ENCODE results near the gene MISFA. TPM values are rescaled to one million over a fixed set of nuclear protein-coding genes. Genes with fewer than 3 reads are reported as not detected.

MISFA gene
- total RNA-seq, 6 donors from 2014 or later = 0.76 to 6.0 (median 1.8) TPM; not detected in 2

- 77 to 96% methylated on average over 1 of the region's 1 CpG for WGBS, 2 donors
- H3K4me3 ChIP-seq = no peak overlapping the region
- TF ChIP-seq POLR2AphosphoS5 (IDR thresholded peaks at IDR 0.05) = no peak
- no peak for TF ChIP-seq POLR2A (IDR thresholded peaks at IDR 0.05)
- no peak for TF ChIP-seq EP300 (IDR thresholded peaks at IDR 0.05)
- TF ChIP-seq CTCF (IDR thresholded peaks at IDR 0.05) = no peak
These were observed 24.6 kb downstream of the MISFA start for GRCh38 chr11:18624161-18624560.

GRCh38 chr11:18632841-18633240 is 33.3 kb downstream of the MISFA start:
- H3K27ac ChIP-seq = no peak overlapping the region
- 50 to 57% methylated on average over 2 of the region's 2 CpGs for WGBS, 2 donors

More at GRCh38 chr11:18624161-18624560, 24.6 kb downstream of the MISFA start:
- H3K4me1 ChIP-seq = peaks cover under 1 to 6% (median 3%) of the 10 kb centered on the region in 4 donors
- no peak overlapping the region for H3K27ac ChIP-seq
- H3K27me3 ChIP-seq = no peaks in the 10 kb centered on the region
- DNase-seq = no peak
- no peaks in the 10 kb centered on the region for H3K36me3 ChIP-seq
- H3K9me3 ChIP-seq = no peaks in the 10 kb centered on the region
- ATAC-seq (ENCODE audit: low FRiP score in 2 of 2) = no peak

GRCh38 chr11:18633256-18634139 is 33.9 kb downstream of the MISFA start:
- TF ChIP-seq POLR2A (IDR thresholded peaks at IDR 0.05) = no peak
- no peak for TF ChIP-seq CTCF (IDR thresholded peaks at IDR 0.05)
- TF ChIP-seq EP300 (IDR thresholded peaks at IDR 0.05) = no peak
- ATAC-seq (ENCODE audit: low FRiP score in 2 of 2) (peak in 1 of 2 donors; percentile 0), DNase-seq (no peak)
- Histone ChIP-seq H3K4me3 (peak overlapping the region; percentile 69 to 92 (median 80)), H3K27ac (peak overlapping the region; percentile 93 to 95 (median 95)), H3K9me3 (no peaks in the 10 kb centered on the region), H3K36me3 (no peaks in the 10 kb centered on the region), H3K27me3 (no peaks in the 10 kb centered on the region), H3K4me1 (peaks cover 16 to 22% (median 19%) of the 10 kb centered on the region in 4 donors)
- 9 to 10% methylated on average over 29 to 31 of the region's 31 CpGs for WGBS, 2 donors

More at GRCh38 chr11:18632841-18633240, 33.3 kb downstream of the MISFA start:
- peak overlapping the region in 3 of 4 donors; percentile 69 to 92 (median 70) for H3K4me3 ChIP-seq
- H3K9me3 ChIP-seq = no peaks in the 10 kb centered on the region
- no peak for TF ChIP-seq CTCF (IDR thresholded peaks at IDR 0.05)
- no peak for TF ChIP-seq EP300 (IDR thresholded peaks at IDR 0.05)
- no peak for TF ChIP-seq POLR2AphosphoS5 (IDR thresholded peaks at IDR 0.05)
- no peak for TF ChIP-seq POLR2A (IDR thresholded peaks at IDR 0.05)
- ATAC-seq (ENCODE audit: low FRiP score in 2 of 2) = no peak
- no peaks in the 10 kb centered on the region for H3K36me3 ChIP-seq
- H3K27me3 ChIP-seq = no peaks in the 10 kb centered on the region
- DNase-seq = no peak
- peaks cover 16 to 22% (median 19%) of the 10 kb centered on the region in 4 donors for H3K4me1 ChIP-seq

- Histone ChIP-seq H3K9me3 (no peaks in the 10 kb centered on the region), H3K27ac (peak within 1 kb of the TSS; percentile 93 to 95 (median 95)), H3K36me3 (no peaks in the 10 kb centered on the region), H3K4me1 (peaks cover 16 to 22% (median 19%) of the 10 kb centered on the region in 4 donors), H3K27me3 (no peaks in the 10 kb centered on the region), H3K4me3 (peak within 1 kb of the TSS; percentile 69 to 92 (median 80))
- peak; percentile 99 for ATAC-seq (ENCODE audit: low FRiP score in 2 of 2)
- 0 to 1% methylated on average over 16 to 57 of the region's 60 CpGs for WGBS, 2 donors
- TF ChIP-seq CTCF (IDR thresholded peaks at IDR 0.05) (peak in 3 of 6 experiments; percentile 25 to 42 (median 26)), EP300 (IDR thresholded peaks at IDR 0.05) (peak in 1 of 4 donors; percentile 62), POLR2AphosphoS5 (IDR thresholded peaks at IDR 0.05) (peak; percentile 95 to 96), POLR2A (IDR thresholded peaks at IDR 0.05) (peak; percentile 39 to 93 (median 83))
- peak; percentile 97 to 100 for DNase-seq
These were observed 34.8 kb downstream of the MISFA start, which contains the start of gene SPTY2D1 for GRCh38 chr11:18634140-18635032. Gene SPTY2D1, minus strand, starts transcription at chr11:18634342. Its CDS starts 85 bp downstream, at chr11:18634257.

Data from upper lobe of left lung (tissue), 6 donors.